Stimulated activated memory B cell treated with anti-CD40 and anti-IgM and Interleukin-4, amounts not matched to agents 10 μg/mL and 1 μg/mL and 100 μg/mL, for 72 hours (primary cell): ENCODE results near the gene EPB41L5.
"Not testable (repeated sequence)": the region's sequence is repeated elsewhere in the genome, so short reads cannot be mapped to it uniquely, and the experiment has no call there.

ENCODE experiments used
- ATAC-seq: fragments of 150-1000 bp; cut with Tn5 transposase; 2 replicates; pipeline ENCODE4 v1.10.0; 2021
- H3K27ac Mint-ChIP-seq: one replicate; pipeline ENCODE4 v1.8.0; 2022; ENCODE audit warnings: mild to moderate bottlenecking, mixed read lengths
- H3K27me3 Mint-ChIP-seq: one replicate; pipeline ENCODE4 v1.8.0; 2022; ENCODE audit warnings: mixed read lengths
- H3K36me3 Mint-ChIP-seq: one replicate; pipeline ENCODE4 v1.8.0; 2022; ENCODE audit warnings: mixed read lengths
- H3K4me1 Mint-ChIP-seq: one replicate; pipeline ENCODE4 v1.8.0; 2022; ENCODE audit warnings: mixed read lengths
- H3K4me3 Mint-ChIP-seq: one replicate; pipeline ENCODE4 v1.8.0; 2022; ENCODE audit warnings: mild to moderate bottlenecking, moderate library complexity, mixed read lengths
- H3K9me3 Mint-ChIP-seq: one replicate; pipeline ENCODE4 v1.8.0; 2022; ENCODE audit warnings: mixed read lengths

EPB41L5 gene

GRCh38 chr2:120134263-120134662 is 121.4 kb downstream of the EPB41L5 start:
- no peaks in the 10 kb centered on the region for H3K27me3 Mint-ChIP-seq
- no peak overlapping the region for H3K27ac Mint-ChIP-seq
- H3K4me3 Mint-ChIP-seq: no peak overlapping the region
- no peak for ATAC-seq
- H3K4me1 Mint-ChIP-seq: no peaks in the 10 kb centered on the region
- H3K9me3 Mint-ChIP-seq: peaks cover 8% of the 10 kb centered on the region
- H3K36me3 Mint-ChIP-seq: peaks cover 54% of the 10 kb centered on the region

DNA sequence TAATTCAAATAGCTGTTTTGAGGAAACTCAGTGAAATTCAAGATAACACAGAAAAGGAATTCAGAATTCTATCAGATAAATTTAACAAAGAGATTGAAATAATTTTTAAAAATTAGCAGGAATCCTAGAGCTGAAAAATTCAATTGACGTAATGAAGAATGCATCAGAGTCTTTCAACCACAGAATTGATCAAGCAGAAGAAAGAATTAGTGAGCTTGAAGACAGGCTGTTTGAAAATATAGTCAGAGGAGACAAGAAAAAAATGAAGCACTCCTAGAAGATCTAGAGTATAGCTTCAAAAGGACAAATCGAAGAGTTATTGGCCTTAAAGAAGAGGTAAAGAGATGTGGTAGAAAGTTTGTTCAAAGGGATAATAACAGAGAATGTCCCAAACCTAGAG is 122.1 kb downstream of the EPB41L5 start:
- not testable (repeated sequence) for H3K27me3 Mint-ChIP-seq, ATAC-seq, H3K4me3 Mint-ChIP-seq, H3K27ac Mint-ChIP-seq, H3K4me1 Mint-ChIP-seq, H3K9me3 Mint-ChIP-seq
- peaks cover 54% of the 10 kb centered on the region for H3K36me3 Mint-ChIP-seq

- H3K9me3 Mint-ChIP-seq: no peaks in the 10 kb centered on the region
- no peak for ATAC-seq
- no peak overlapping the region for H3K27ac Mint-ChIP-seq
- H3K27me3 Mint-ChIP-seq: no peaks in the 10 kb centered on the region
- peaks cover 12% of the 10 kb centered on the region for H3K36me3 Mint-ChIP-seq
- no peaks in the 10 kb centered on the region for H3K4me1 Mint-ChIP-seq
- H3K4me3 Mint-ChIP-seq: no peak overlapping the region
These were observed 128.0 kb downstream of the EPB41L5 start for GRCh38 chr2:120140866-120141265.

DNA sequence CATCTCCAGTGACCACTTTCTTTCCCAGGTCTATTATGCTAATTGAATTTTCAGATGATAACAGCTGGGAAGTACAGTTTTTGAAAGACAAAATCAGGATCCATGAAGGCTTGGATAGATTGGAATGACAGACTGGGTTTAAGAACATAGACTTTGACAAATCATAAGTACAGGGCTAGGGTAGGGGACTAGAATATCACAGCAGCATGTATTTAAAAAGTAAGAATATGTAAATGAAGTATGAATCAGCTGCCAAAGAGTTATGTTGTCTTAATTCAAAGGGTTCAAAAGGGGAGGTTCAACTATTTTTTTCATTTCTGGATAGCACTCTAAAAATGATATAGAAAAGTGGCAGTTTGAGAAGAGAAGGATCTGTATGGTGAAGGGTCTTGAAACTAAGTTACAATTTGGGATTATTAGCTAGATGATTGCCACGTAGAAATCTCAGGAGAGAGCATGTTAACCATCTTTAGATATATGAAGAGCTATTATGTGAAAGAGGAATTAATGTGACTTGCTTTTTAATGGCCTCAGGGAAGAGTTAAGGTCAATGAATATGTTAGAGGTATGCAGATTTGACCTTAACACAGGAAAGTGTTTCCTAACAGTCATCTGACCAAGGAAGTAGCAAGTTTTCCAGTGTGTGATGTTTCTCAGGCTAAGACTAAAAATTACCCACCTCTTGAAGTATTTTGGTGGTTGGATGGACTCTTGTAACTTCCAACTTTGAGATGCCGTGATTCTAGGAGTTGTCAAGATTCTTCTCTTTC is 128.6 kb downstream of the EPB41L5 start:
- Mint-ChIP-seq H3K36me3 (peaks cover 7% of the 10 kb centered on the region), H3K4me1 (no peaks in the 10 kb centered on the region), H3K27ac (no peak overlapping the region), H3K27me3 (no peaks in the 10 kb centered on the region), H3K9me3 (no peaks in the 10 kb centered on the region), H3K4me3 (no peak overlapping the region)
- ATAC-seq: no peak

DNA sequence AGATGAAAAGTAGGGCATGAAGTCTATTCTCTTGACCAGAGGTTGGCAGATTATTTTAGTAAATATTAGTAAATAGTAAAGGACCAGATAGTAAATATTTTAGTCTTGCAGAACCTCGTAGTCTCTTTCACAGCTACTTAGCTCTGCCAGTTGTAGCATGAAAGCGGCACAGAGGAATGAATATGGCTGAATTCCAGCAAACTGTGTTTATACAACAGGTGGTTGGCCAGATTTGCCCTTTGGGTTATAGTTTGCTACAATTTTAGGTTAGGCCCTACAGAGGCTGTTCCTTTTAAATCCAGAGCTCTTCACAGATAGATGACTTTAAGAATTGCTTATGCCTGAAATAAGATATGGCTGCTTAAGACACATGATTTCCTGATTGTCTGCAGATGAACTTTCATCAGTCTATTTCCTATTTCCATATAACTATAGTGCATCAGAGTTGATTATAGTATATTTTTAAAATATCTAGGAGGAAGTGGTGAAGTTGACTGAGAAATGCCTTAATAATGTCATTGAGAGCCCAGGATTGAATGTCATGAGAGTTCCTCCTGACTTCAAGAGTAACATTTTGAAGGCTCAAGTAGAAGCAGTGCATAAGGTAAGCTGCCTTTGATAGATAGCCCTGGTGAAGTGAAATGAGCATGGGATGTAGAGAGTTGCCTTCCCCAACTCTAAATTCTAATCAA is 129.8 kb downstream of the EPB41L5 start:
- no peaks in the 10 kb centered on the region for H3K9me3 Mint-ChIP-seq
- ATAC-seq: no peak

GRCh38 chr2:120148229-120148628 is 135.4 kb downstream of the EPB41L5 start:
- Mint-ChIP-seq H3K4me3 (no peak overlapping the region), H3K9me3 (peaks cover 11% of the 10 kb centered on the region), H3K27me3 (no peaks in the 10 kb centered on the region), H3K27ac (no peak overlapping the region), H3K36me3 (peaks cover 37% of the 10 kb centered on the region), H3K4me1 (peaks cover 14% of the 10 kb centered on the region)
- no peak for ATAC-seq

More for the DNA sequence above, 129.8 kb downstream of the EPB41L5 start:
- Mint-ChIP-seq H3K4me1 (no peaks in the 10 kb centered on the region), H3K27ac (no peak overlapping the region), H3K36me3 (no peaks in the 10 kb centered on the region), H3K4me3 (no peak overlapping the region), H3K27me3 (no peaks in the 10 kb centered on the region)

GRCh38 chr2:120148669-120149068 is 135.8 kb downstream of the EPB41L5 start:
- Mint-ChIP-seq H3K4me3 (no peak overlapping the region), H3K27me3 (no peaks in the 10 kb centered on the region), H3K36me3 (peaks cover 41% of the 10 kb centered on the region), H3K9me3 (peaks cover 15% of the 10 kb centered on the region), H3K4me1 (peaks cover 14% of the 10 kb centered on the region), H3K27ac (no peak overlapping the region)
- ATAC-seq: no peak

- Mint-ChIP-seq H3K27me3 (no peaks in the 10 kb centered on the region), H3K4me3 (no peak overlapping the region), H3K4me1 (peaks cover 14% of the 10 kb centered on the region), H3K27ac (no peak overlapping the region), H3K9me3 (peaks cover 18% of the 10 kb centered on the region), H3K36me3 (peaks cover 46% of the 10 kb centered on the region)
- no peak for ATAC-seq
These were observed 136.5 kb downstream of the EPB41L5 start for GRCh38 chr2:120149406-120149805.

DNA sequence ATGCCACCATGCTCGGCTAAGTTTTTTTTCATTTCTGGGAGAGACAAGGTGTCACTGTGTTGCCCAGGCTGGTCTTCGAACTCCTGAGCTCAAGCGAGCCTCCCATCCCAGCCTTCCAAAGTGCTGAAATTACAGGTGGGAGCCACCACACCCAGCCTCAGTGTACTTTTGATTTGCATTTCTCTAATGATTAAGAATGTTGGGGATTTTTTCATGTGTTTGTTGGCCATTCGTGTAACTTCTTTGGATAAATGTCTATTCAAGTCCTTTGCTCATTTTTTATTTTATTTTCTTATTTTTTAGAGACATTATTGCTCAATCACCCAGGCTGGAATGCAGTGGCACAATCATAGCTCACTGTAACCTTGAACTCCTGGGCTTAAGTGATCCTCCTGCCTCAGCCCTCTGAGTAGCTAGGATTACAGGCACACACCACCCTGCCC is 137.2 kb downstream of the EPB41L5 start:
- H3K36me3 Mint-ChIP-seq: peaks cover 48% of the 10 kb centered on the region
- no peak for ATAC-seq
- H3K9me3 Mint-ChIP-seq: peaks cover 18% of the 10 kb centered on the region
- H3K27ac Mint-ChIP-seq: no peak overlapping the region
- no peaks in the 10 kb centered on the region for H3K27me3 Mint-ChIP-seq
- no peak overlapping the region for H3K4me3 Mint-ChIP-seq
- H3K4me1 Mint-ChIP-seq: peaks cover 14% of the 10 kb centered on the region

DNA sequence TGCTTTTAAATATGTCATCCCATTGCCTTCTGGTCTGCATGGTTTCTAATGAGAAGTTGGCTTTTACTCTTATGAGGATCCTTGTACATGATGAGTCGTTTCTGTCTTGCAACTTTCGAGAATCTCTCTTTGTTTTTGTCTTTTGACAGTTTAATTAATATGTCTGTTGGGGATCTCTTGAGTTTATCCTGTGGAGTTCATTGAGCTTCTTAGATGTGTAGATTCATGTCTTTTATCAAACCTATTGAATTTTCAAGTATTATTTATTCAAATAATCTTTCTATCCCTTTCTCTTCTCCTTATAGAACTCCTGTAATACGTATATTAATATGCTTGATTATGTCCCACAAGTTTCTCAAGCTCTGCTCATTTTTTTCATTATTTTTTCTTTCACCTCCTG is 142.4 kb downstream of the EPB41L5 start:
- no peak for ATAC-seq
- Mint-ChIP-seq H3K27me3 (no peaks in the 10 kb centered on the region), H3K27ac (no peak overlapping the region), H3K36me3 (peaks cover 52% of the 10 kb centered on the region), H3K4me3 (no peak overlapping the region), H3K4me1 (no peaks in the 10 kb centered on the region), H3K9me3 (peaks cover 12% of the 10 kb centered on the region)

DNA sequence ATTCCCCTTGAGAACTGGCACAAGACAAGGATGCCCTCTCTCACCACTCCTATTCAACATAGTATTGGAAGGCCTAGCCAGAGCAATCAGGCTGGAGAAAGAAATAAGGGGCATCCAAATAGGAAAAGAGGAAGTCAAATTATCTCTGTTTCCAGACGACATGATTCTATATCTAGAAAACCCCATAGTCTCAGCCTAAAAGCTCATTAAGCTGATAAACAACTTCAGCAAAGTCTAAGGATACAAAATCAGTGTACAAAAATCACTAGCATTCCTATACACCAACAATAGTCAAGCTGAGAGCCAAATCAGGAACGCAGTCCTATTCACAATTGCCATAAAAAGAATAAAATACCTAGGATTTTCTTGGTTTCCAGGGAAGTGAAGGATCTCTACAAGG is 145.8 kb downstream of the EPB41L5 start:
- H3K27me3 Mint-ChIP-seq, H3K27ac Mint-ChIP-seq, H3K9me3 Mint-ChIP-seq, ATAC-seq, H3K4me1 Mint-ChIP-seq, H3K4me3 Mint-ChIP-seq: not testable (repeated sequence)
- H3K36me3 Mint-ChIP-seq: peaks cover 41% of the 10 kb centered on the region

GRCh38 chr2:120161190-120161589 is 148.3 kb downstream of the EPB41L5 start:
- Mint-ChIP-seq H3K9me3 (peaks cover 2% of the 10 kb centered on the region), H3K4me1 (no peaks in the 10 kb centered on the region), H3K4me3 (no peak overlapping the region), H3K27me3 (no peaks in the 10 kb centered on the region), H3K27ac (no peak overlapping the region), H3K36me3 (peaks cover 26% of the 10 kb centered on the region)
- no peak for ATAC-seq

DNA sequence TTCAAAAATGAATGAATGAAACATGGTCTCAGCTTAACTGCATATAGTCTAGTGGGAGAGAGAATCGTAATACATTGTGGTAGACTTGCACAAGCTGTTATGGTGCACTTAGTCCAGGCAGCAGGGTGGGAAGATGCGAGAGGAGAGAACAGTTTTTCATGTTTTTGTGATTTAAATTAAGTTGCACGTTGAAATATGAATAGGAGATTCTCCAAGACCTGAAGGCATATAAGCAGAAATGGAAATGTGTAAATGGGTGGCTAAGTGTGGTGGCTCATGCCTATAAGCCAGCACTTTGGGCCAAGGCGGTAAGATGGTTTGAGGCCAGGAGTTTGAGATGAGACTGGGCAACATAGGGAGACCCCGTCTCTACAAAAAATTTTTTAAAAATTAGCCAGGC is 149.8 kb downstream of the EPB41L5 start:
- Mint-ChIP-seq H3K9me3 (no peaks in the 10 kb centered on the region), H3K27ac (no peak overlapping the region), H3K4me3 (no peak overlapping the region), H3K36me3 (peaks cover 16% of the 10 kb centered on the region), H3K27me3 (no peaks in the 10 kb centered on the region), H3K4me1 (no peaks in the 10 kb centered on the region)
- ATAC-seq: no peak

GRCh38 chr2:120167272-120167671 is 154.4 kb downstream of the EPB41L5 start:
- H3K27me3 Mint-ChIP-seq: no peaks in the 10 kb centered on the region
- no peak overlapping the region for H3K4me3 Mint-ChIP-seq
- H3K36me3 Mint-ChIP-seq: peaks cover 36% of the 10 kb centered on the region
- no peak for ATAC-seq
- no peak overlapping the region for H3K27ac Mint-ChIP-seq
- peaks cover 3% of the 10 kb centered on the region for H3K9me3 Mint-ChIP-seq
- no peaks in the 10 kb centered on the region for H3K4me1 Mint-ChIP-seq

- no peak for ATAC-seq
- H3K9me3 Mint-ChIP-seq: peaks cover 3% of the 10 kb centered on the region
- H3K4me1 Mint-ChIP-seq: no peaks in the 10 kb centered on the region
- H3K4me3 Mint-ChIP-seq: no peak overlapping the region
- H3K36me3 Mint-ChIP-seq: peaks cover 30% of the 10 kb centered on the region
- no peaks in the 10 kb centered on the region for H3K27me3 Mint-ChIP-seq
- no peak overlapping the region for H3K27ac Mint-ChIP-seq
These were observed 156.1 kb downstream of the EPB41L5 start for GRCh38 chr2:120169020-120169419.

- Mint-ChIP-seq H3K9me3 (no peaks in the 10 kb centered on the region), H3K36me3 (peaks cover 6% of the 10 kb centered on the region), H3K27ac (no peak overlapping the region), H3K4me1 (peaks cover 19% of the 10 kb centered on the region), H3K4me3 (no peak overlapping the region), H3K27me3 (no peaks in the 10 kb centered on the region)
- ATAC-seq: no peak
These were observed 162.2 kb downstream of the EPB41L5 start for GRCh38 chr2:120174963-120175581.
